Measurements from ENCODE around the gene PRDX5.

DNA sequence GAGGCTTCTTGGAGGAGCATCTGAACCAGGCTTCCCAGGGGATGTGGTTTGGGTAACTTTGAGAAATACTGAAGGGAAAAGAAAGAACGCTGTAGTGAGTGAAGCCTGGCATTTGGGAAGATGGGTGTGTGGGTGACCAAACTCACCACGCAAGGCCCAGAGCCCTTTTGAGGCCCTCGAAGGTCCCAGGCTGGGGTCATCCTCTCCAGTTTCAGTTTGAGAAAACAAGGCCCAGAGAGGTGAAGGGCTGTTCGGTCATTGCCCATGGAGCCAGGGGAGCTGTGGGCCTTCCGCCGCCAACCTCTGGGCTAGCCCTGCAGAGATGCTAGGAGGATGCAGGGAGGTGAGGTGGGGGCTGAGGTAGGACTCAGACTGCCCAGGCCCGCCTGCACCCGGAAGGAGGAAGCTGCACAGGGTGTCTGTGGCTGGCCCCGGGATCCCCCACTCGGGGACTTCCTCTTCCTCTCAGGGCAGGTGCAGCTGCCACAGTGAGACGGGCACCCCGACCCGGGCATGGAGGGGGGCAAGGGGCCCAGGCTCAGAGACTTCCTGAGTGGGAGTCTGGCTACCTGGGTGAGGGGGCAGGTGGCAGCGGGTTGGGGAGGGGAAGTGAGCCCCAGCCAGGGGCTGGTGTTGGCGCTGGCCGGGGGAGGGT is 22.0 kb downstream of the PRDX5 start, which contains the start of gene CCDC88B:
- no peak for TF ChIP-seq EZH2phosphoT487 (conservative IDR thresholded peaks at IDR 0.05; ENCODE audit: low read length)
- TF ChIP-seq, protein P1, sequence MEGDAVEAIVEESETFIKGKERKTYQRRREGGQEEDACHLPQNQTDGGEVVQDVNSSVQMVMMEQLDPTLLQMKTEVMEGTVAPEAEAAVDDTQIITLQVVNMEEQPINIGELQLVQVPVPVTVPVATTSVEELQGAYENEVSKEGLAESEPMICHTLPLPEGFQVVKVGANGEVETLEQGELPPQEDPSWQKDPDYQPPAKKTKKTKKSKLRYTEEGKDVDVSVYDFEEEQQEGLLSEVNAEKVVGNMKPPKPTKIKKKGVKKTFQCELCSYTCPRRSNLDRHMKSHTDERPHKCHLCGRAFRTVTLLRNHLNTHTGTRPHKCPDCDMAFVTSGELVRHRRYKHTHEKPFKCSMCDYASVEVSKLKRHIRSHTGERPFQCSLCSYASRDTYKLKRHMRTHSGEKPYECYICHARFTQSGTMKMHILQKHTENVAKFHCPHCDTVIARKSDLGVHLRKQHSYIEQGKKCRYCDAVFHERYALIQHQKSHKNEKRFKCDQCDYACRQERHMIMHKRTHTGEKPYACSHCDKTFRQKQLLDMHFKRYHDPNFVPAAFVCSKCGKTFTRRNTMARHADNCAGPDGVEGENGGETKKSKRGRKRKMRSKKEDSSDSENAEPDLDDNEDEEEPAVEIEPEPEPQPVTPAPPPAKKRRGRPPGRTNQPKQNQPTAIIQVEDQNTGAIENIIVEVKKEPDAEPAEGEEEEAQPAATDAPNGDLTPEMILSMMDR (IDR thresholded peaks at IDR 0.05; ENCODE audit: insufficient read depth, low read length, poor library complexity, severe bottlenecking) = no peak

Data from SU-DHL-6 (cell line).